ENCODE data around the gene ZMAT3. TPM values are rescaled to one million over a fixed set of nuclear protein-coding genes. Genes with fewer than 3 reads are reported as not detected.

Gene ZMAT3
- total and polyA plus RNA-seq, 2 of the 4 experiments (the other 2 are of a cell fraction) = 11.7 to 14.3 TPM

DNA sequence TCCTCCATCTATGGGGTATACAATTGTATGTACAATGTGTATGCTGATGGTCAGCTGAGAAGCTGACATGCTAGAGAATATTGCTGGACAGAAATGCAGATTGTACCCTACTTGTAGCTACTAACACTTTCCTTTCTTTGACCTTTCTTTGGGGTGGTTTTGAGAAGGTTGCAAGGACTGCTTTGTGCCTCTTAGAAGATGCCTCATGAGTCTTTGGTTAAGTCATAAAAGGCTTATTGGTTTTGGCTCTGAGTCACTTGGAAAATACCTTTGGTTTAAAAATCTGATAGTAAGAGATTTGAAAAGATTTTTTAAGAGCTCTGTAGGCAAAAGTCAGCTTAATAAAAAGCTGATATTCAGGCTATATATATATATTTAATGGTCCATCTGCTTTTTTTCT lies 71.5 kb downstream of the ZMAT3 start:
- H3K14ac ChIP-seq (replicated peaks; ENCODE audit: low read depth, low read length) = no peak overlapping the region
- TF ChIP-seq SMC3 (IDR thresholded peaks at IDR 0.05; ENCODE audit: low read depth, low read length) (no peak), CHD1 (IDR thresholded peaks at IDR 0.05; ENCODE audit: low read depth, low read length) (no peak), FOS (IDR thresholded peaks at IDR 0.05; ENCODE audit: low read depth, low read length) (no peak), POLR2A (IDR thresholded peaks at IDR 0.05; ENCODE audit: low read depth, low read length) (no peak), RFX5 (IDR thresholded peaks at IDR 0.05; ENCODE audit: low read depth, low read length) (no peak), RCOR1 (IDR thresholded peaks at IDR 0.05; ENCODE audit: insufficient replicate concordance, low read length) (no peak), BHLHE40 (IDR thresholded peaks at IDR 0.05; ENCODE audit: low read depth, low read length) (no peak), NFE2L2 (IDR thresholded peaks at IDR 0.05; ENCODE audit: low read depth, low read length) (no peak), RAD21 (IDR thresholded peaks at IDR 0.05; ENCODE audit: low read length) (no peak), MAZ (IDR thresholded peaks at IDR 0.05; ENCODE audit: borderline replicate concordance, low read depth, low read length) (no peak), CEBPB (IDR thresholded peaks at IDR 0.05; ENCODE audit: low read depth, low read length) (no peak), MXI1 (IDR thresholded peaks at IDR 0.05; ENCODE audit: borderline replicate concordance, low read depth, low read length) (no peak), MAFK (IDR thresholded peaks at IDR 0.05; ENCODE audit: low read depth, low read length) (no peak)
- TF ChIP-seq, protein P1, sequence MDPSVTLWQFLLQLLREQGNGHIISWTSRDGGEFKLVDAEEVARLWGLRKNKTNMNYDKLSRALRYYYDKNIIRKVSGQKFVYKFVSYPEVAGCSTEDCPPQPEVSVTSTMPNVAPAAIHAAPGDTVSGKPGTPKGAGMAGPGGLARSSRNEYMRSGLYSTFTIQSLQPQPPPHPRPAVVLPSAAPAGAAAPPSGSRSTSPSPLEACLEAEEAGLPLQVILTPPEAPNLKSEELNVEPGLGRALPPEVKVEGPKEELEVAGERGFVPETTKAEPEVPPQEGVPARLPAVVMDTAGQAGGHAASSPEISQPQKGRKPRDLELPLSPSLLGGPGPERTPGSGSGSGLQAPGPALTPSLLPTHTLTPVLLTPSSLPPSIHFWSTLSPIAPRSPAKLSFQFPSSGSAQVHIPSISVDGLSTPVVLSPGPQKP (IDR thresholded peaks at IDR 0.05; ENCODE audit: borderline replicate concordance, low read depth, low read length) = no peak
- TF ChIP-seq, protein P2, sequence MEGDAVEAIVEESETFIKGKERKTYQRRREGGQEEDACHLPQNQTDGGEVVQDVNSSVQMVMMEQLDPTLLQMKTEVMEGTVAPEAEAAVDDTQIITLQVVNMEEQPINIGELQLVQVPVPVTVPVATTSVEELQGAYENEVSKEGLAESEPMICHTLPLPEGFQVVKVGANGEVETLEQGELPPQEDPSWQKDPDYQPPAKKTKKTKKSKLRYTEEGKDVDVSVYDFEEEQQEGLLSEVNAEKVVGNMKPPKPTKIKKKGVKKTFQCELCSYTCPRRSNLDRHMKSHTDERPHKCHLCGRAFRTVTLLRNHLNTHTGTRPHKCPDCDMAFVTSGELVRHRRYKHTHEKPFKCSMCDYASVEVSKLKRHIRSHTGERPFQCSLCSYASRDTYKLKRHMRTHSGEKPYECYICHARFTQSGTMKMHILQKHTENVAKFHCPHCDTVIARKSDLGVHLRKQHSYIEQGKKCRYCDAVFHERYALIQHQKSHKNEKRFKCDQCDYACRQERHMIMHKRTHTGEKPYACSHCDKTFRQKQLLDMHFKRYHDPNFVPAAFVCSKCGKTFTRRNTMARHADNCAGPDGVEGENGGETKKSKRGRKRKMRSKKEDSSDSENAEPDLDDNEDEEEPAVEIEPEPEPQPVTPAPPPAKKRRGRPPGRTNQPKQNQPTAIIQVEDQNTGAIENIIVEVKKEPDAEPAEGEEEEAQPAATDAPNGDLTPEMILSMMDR (conservative IDR thresholded peaks at IDR 0.05; ENCODE audit: low read depth, low read length) = no peak
- TF ChIP-seq, protein P3, sequence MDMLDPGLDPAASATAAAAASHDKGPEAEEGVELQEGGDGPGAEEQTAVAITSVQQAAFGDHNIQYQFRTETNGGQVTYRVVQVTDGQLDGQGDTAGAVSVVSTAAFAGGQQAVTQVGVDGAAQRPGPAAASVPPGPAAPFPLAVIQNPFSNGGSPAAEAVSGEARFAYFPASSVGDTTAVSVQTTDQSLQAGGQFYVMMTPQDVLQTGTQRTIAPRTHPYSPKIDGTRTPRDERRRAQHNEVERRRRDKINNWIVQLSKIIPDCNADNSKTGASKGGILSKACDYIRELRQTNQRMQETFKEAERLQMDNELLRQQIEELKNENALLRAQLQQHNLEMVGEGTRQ (IDR thresholded peaks at IDR 0.05; ENCODE audit: low read depth, low read length) = no peak
- intact Hi-C loops (cut with micrococcal nuclease) (no loop called here), dilution Hi-C loops (cut with HindIII; ENCODE audit: low sequenced_read_pairs, unreplicated experiment) (no loop called here), in situ Hi-C loops (cut with MboI; ENCODE audit: low sequenced_read_pairs) (loop anchor here (25.0 kb wide), 1 partner anchor 562 kb away; the partner anchor contains the start of gene ACTL6A)
- H2AK9ac ChIP-seq (replicated peaks; ENCODE audit: low read depth, low read length, poor library complexity) = no peak overlapping the region
- H3K9ac ChIP-seq (ENCODE audit: low read depth, low read length) = no peak overlapping the region
- H3K4me2 ChIP-seq (ENCODE audit: low read depth, low read length) = no peak overlapping the region
- no peak overlapping the region for H2AFZ ChIP-seq (replicated peaks; ENCODE audit: low read length, poor library complexity)
- H3K18ac ChIP-seq (ENCODE audit: low read depth, low read length) = no peak overlapping the region
- no peak overlapping the region for H3K56ac ChIP-seq (ENCODE audit: extremely low read depth, insufficient read depth, low read length)
- BruUV-seq (replicated peaks) = no TSS peak
- peak; percentile 37 for DNase-seq
- no peak overlapping the region for H3K27ac ChIP-seq (ENCODE audit: insufficient read depth, low read length)
- no peaks in the 10 kb centered on the region for H3K9me3 ChIP-seq (ENCODE audit: control insufficient read depth, insufficient read depth, low read length)
- H3K27me3 ChIP-seq (ENCODE audit: control insufficient read depth, insufficient read depth, low read length) = no peaks in the 10 kb centered on the region
- H4K20me1 ChIP-seq (ENCODE audit: insufficient read depth, low read length) = no peaks in the 10 kb centered on the region
- peaks cover 12% of the 10 kb centered on the region; the same call in 1 of the 2 replicates for H3K9me1 ChIP-seq (ENCODE audit: insufficient read depth, low read length)
- H2BK15ac ChIP-seq (ENCODE audit: low read depth, low read length) = no peak overlapping the region
- no peak overlapping the region for H2AK5ac ChIP-seq (ENCODE audit: low read depth, low read length)
- H3K4ac ChIP-seq (ENCODE audit: low read depth, low read length) = no peak overlapping the region
- no peak overlapping the region for H4K8ac ChIP-seq (ENCODE audit: low read depth in 2 of 2, low read length in 2 of 2)
- H3K36me3 ChIP-seq (ENCODE audit: control insufficient read depth, insufficient read depth, low read length) = no peaks in the 10 kb centered on the region; the same call in 1 of the 2 replicates
- H2BK5ac ChIP-seq (ENCODE audit: low read depth, low read length, poor library complexity, severe bottlenecking) = no peak overlapping the region
- no peak overlapping the region for H2BK20ac ChIP-seq (ENCODE audit: low read depth, low read length)
- no peak for ATAC-seq (ENCODE audit: low read depth)
- ChIA-PET POLR2A (ENCODE audit: unreplicated experiment) (no interaction called here), CTCF (no interaction called here)
- no peak overlapping the region for H4K91ac ChIP-seq (ENCODE audit: insufficient read depth, low read depth, low read length)
- no peak overlapping the region for H4K5ac ChIP-seq (ENCODE audit: low read depth, low read length)
- H3K23ac ChIP-seq (ENCODE audit: low read depth, low read length) = no peak overlapping the region
- H3K4me1 ChIP-seq (ENCODE audit: control insufficient read depth, insufficient read depth, low read length) = no peaks in the 10 kb centered on the region
- no peak overlapping the region for H2BK120ac ChIP-seq (ENCODE audit: low read depth, low read length)
- no peak overlapping the region for H3K4me3 ChIP-seq (ENCODE audit: insufficient read depth, low read depth, low read length)
- H3K79me1 ChIP-seq (ENCODE audit: low read depth in 1 of 2, low read length in 2 of 2) = no peaks in the 10 kb centered on the region

All from IMR-90 (cell line).